GM10266 (cell line): ENCODE data around the gene TERB1.

Source experiments
- DNase-seq: peaks from one replicate; pipeline ENCODE4 v3.0.0; 2012; ENCODE audit errors: extremely low spot score
- TF ChIP-seq, protein P1 (sequence below): IDR thresholded peaks from 2 replicates; pipeline ENCODE4 v1.5.1; 2012; ENCODE audit warnings: mild to moderate bottlenecking, low read depth; ENCODE audit not compliant: control insufficient read depth, insufficient read depth; ENCODE audit errors: missing control alignments

TERB1 gene

DNA sequence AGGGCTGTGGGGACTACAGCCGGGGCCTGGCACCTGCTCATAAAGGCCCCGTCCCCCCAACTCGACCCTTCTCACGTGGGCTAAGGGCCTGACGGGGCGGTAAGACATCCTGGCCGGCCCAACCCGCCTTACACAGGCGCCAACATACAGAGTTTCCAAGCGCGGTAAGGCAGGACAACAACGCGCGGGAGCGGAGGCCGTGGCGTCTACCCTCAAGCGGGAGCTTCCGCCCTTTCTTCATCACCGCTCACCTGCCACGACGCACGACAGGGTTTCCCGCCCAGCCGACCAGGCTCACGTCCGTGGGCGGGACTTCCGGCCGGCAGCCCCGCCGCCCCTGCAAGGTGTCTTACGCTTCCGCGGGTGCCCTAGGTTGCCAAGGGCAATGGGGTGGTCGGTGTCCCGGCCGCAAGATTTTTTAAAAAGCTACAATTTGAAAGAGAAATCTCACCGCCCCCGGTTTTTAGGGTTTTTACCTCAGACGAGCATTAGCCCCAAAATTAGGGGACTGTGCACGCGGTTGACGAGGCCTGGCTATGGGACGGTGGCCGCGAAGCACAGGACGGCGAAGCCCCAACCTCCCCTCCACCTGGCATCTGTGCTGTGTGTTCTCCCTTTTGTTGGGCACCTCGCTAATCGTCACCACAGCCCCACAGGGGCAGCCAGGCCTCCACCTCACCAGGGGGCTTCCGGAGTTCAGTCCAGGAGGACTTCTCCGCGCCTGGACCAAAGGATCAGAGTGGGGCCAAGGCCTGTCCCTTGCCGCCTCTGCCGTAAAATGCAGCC is at the start of gene TERB1:
TERB1 (minus strand) TSS at position 265 of the 786 bp plus-strand sequence. CDS start 4,786 bp downstream, outside the sequence.
- TF ChIP-seq, protein P1, sequence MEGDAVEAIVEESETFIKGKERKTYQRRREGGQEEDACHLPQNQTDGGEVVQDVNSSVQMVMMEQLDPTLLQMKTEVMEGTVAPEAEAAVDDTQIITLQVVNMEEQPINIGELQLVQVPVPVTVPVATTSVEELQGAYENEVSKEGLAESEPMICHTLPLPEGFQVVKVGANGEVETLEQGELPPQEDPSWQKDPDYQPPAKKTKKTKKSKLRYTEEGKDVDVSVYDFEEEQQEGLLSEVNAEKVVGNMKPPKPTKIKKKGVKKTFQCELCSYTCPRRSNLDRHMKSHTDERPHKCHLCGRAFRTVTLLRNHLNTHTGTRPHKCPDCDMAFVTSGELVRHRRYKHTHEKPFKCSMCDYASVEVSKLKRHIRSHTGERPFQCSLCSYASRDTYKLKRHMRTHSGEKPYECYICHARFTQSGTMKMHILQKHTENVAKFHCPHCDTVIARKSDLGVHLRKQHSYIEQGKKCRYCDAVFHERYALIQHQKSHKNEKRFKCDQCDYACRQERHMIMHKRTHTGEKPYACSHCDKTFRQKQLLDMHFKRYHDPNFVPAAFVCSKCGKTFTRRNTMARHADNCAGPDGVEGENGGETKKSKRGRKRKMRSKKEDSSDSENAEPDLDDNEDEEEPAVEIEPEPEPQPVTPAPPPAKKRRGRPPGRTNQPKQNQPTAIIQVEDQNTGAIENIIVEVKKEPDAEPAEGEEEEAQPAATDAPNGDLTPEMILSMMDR, result no peak

GRCh38 chr16:66850115-66850815 is 48.9 kb upstream of the TERB1 start:
- DNase-seq, result no peak
- TF ChIP-seq, protein P1, result no peak

More for the DNA sequence above, at the start of gene TERB1:
- DNase-seq, result no peak

- no peak for DNase-seq
- TF ChIP-seq, protein P1, result no peak
Observed at GRCh38 chr16:66849549-66849948, 48.2 kb upstream of the TERB1 start.

GRCh38 chr16:66849021-66849420 is 47.6 kb upstream of the TERB1 start:
- TF ChIP-seq, protein P1, result no peak

DNA sequence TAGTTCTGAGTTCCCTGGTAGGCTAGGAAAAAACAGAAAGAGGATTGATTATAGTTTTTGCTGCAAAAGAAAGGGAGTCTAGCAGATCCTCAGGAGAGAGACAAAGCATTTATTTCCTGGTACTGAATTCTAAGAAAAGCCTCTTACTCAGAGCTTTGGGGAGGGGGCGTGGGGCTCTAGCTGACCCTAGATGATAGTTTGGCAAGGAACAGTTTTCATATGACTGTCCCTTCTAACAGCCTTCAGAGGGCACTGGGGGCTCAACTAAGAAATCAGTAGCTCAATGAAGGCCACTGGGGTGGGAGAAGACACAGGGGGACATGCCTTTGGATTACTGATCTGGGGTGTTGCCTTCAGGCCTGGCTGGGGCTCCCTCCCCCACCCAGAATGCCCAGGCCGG is 46.8 kb upstream of the TERB1 start:
- TF ChIP-seq, protein P1, result no peak
- no peak for DNase-seq

More at GRCh38 chr16:66849021-66849420, 47.6 kb upstream of the TERB1 start:
- no peak for DNase-seq

GRCh38 chr16:66847533-66848067 is 46.2 kb upstream of the TERB1 start:
- no peak for DNase-seq
- TF ChIP-seq, protein P1, result no peak
